GM19239 (cell line): ENCODE measurements around the gene HS3ST4.

ENCODE experiments used
- DNase-seq: peaks from one replicate; pipeline ENCODE4 v3.0.0; 2011; ENCODE audit warnings: low spot score; ENCODE audit not compliant: insufficient read length
- FAIRE-seq: peaks from 2 replicates; lab custom pipeline; 2011; peaks lifted over from hg19 to GRCh38; lab: Jason Lieb, UNC

HS3ST4 gene

DNA sequence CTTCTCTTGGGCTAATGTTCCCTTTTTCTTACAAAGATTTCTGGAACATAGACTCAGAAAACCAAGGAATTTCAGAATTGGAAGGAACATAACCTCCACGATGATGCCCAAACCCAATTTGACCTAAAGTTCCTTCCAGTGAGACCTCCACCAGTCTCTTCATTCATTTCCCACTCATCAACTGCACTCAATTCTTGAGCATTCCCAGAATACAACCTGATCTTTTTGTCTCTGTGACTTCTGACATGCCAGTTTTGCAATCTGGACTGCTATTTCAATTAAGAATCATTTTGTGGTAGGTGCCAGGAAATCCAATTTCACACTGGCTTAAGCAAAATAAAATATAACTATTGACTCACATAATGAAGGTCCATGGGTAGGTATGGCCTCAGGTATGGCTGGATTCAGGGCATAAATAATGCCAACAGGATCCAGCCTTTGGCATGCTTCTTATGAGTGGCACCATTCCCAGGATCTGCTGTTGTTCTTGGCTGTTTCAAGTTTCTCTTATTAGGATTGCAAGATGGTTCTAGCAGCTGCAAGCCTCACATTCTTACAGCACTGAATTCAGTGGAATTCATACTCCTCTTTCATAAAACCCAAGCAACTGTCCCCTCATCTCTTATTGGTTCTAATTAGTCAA lies 184.3 kb downstream of the HS3ST4 start:
- DNase-seq (no peak), FAIRE-seq (no peak)

GRCh38 chr16:25877103-25877502 lies 185.3 kb downstream of the HS3ST4 start:
- no peak for DNase-seq
- no peak for FAIRE-seq

GRCh38 chr16:25886598-25886997 lies 194.8 kb downstream of the HS3ST4 start:
- no peak for DNase-seq
- FAIRE-seq = no peak

DNA sequence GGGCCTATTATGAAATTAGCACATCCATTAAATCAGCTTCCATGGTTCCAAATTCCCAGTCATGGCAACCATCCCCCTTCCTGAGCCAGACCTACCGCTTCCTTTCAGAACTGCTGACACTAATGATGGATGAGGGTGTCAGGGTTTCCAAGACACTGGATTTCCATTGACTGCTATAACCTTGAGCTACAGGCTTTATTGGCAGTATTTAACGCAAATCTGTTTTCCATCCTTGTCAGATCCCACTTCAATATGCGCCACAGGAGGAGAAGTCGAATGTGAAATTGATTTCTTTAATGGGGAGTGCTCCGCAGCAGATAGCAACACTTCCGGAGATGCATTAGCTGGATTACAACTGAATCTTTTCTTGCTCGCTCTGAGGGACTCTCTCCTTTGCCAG lies 197.1 kb downstream of the HS3ST4 start:
- DNase-seq (no peak), FAIRE-seq (no peak)

GRCh38 chr16:25893332-25893731 lies 201.6 kb downstream of the HS3ST4 start:
- DNase-seq (no peak), FAIRE-seq (no peak)

DNA sequence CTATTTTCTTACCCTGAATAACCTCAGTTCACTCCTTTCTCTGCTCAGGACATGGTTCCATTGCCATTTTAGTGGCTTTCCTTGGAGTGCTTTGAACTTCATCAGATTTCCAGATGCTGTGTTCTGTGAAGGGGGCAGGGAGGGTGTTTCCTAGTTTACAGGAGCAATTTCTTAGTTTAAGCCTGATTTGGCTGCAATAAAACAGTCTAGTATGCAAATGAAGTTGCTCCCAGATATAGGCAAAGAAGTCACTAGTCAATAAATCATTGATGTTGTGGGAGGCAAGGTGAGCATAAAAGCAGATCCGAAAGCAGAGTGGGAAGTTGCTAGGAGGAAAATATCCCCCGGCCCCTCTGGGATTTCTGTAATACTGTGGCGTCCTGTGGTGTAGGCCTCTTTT lies 202.3 kb downstream of the HS3ST4 start:
- DNase-seq = no peak
- no peak for FAIRE-seq

DNA sequence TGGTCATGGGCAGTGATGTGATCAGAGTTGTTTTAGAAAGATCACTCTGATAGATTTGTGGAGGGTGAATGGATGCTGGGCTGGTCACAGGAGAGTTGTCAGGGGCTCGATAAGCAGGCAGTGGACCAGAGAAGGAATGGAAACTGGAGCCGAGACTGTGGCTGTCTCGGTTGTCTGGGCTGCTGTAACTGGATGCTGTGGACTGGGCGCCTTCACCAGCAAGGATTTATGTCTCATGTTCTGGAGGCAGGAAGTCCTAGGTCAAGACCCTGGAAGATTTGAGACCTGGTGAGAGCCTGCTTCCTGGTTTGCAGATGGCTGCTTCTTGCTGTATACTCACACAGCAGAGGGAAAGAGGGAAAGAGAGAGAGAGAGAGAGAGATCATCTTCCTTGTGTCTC lies 203.6 kb downstream of the HS3ST4 start:
- FAIRE-seq (no peak), DNase-seq (no peak)

DNA sequence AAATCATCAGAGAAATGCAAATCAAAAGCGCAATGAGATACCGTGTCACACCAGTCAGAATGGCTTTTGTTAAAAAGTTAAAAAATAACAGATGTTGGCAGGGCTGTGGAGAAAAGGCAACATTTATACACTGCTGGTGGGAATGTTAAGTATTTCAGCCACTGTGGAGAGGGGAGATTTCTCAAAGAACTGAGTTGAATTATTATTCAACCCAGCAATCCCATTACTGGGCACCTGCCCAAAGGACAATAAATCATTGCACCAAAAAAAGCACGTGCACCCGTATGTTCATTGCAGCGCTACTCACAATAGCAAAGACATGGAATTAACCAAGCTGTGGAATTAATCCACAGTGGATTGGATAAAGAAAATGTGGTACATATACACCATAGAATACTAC lies 204.7 kb downstream of the HS3ST4 start:
- FAIRE-seq = no peak
- DNase-seq = no peak

GRCh38 chr16:25897702-25898101 lies 205.9 kb downstream of the HS3ST4 start:
- no peak for FAIRE-seq
- DNase-seq = no peak

DNA sequence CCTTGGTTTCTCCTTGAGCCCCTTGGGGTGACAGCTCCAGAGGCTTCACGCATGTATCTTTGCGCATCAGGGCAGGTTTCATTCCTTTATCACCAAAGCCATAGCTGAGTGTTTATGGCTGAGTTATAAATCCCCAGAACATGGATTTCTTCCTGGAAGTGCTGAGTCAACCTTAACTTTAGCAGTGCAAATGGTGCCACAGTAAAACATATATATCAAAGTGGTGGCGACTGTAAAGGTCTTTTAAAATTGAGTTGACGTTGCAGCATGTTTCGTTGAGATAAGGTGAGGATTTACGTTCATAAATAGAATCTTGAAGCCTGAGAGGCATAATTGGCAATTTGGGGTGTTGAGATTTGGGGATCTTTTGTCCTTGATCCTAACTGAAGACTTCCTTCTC lies 214.1 kb downstream of the HS3ST4 start:
- no peak for FAIRE-seq
- no peak for DNase-seq

DNA sequence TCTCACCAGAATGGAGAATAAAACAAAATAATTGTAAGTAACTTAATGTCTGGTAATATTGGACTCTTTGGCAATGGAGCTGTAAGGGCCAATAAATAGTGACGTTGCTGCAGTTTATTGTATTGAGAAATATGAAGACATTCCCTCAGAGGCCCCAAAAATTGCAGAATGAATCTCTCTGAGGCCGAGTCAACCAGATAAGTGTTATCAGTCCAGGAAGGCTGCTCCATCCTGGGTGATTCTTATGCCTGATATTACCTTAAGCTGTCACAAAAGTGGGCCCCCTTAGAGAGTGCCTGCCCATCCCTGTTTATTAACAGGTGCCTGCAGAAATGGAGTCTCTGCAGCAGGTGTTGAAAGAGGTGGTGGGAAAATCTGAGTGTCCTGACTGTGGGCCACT lies 219.2 kb downstream of the HS3ST4 start:
- no peak for DNase-seq
- no peak for FAIRE-seq

- DNase-seq = no peak
- FAIRE-seq = no peak
Measured at GRCh38 chr16:25912321-25912720, 220.6 kb downstream of the HS3ST4 start.

DNA sequence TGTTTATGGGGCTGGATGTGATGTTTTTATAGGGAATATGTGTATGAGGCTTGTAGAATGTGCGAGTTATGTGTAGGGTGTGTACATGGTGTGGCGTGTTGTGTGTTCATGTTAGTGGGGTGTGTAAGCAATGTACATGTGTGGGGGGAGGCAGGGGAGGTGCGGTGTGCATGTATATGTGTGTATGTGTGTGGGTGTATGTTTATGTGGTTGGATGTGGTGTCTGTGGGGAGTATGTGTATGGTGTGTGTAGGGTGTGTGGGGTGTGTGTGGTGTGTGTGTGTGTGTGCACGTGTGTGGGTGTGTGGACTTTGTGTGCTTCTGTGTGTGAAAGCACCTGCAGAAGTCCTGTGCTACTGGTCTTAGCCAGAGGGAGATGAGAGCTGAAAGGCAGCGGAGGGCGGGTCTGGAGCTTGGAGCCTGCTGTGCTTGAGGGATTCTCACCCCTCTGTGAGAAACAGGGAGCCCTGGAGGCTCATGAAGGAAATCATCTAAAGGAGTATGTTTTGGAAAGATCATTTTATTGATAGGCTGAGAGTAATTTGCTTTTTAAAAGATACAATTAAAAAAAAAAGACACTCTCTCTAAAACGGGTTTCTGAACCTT lies 222.7 kb downstream of the HS3ST4 start:
- DNase-seq (no peak), FAIRE-seq (no peak)

DNA sequence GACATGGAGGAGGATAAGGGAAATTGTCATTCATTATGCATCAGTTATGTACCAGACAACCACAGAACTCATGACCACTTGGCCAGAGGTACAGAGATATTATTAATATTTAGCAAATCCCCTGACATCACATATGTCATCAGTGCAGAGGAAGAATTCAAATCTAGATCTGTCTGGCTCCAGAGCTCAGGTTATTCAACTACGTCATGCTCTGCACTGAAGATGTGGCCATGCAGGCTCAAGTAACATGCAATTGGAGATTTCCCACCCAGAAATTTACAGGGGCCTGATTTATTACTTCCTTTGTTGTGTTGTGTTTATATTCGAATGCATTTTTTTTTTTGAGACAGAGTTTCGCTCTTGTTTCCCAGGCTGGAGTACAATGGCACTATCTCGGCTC lies 224.3 kb downstream of the HS3ST4 start:
- FAIRE-seq (no peak), DNase-seq (no peak)

- FAIRE-seq (no peak), DNase-seq (no peak)
Measured at GRCh38 chr16:25922438-25922837, 230.7 kb downstream of the HS3ST4 start.

- FAIRE-seq (no peak), DNase-seq (no peak)
Measured at GRCh38 chr16:25925421-25925820, 233.7 kb downstream of the HS3ST4 start.

GRCh38 chr16:25931473-25932035 lies 239.8 kb downstream of the HS3ST4 start:
- FAIRE-seq (no peak), DNase-seq (no peak)

DNA sequence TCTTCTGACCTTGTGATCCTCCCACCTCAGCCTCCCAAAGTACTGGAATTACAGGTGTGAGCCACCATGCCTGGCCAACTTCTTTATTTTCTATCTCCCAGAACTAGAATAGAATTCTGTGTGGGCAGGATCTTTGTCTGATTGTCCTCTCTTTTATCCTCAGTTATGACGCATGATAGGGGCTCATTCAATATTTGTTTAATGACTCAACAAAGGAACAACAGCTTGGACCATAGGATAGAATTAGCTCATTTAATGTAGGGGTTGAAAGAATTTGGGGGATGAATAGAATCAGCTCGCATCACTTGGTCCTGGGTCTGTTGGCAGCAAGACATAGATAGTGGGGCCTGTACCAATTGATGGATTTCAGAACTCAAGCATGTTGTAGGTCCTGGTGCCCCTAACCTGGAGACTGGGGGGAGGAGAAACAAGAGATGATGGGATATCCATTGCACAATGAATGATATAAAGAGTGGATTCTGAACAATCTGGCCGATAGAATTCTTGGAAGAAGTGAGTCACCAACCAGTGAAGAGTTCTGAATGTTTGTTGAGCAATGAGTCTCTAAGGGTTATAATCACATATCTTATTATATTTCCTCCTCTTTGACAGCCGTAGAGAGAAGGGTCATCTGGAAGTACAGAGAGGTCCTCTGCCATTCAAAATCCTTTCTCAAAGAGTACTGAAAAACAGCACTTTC lies 250.2 kb downstream of the HS3ST4 start:
- DNase-seq = no peak
- no peak for FAIRE-seq

DNA sequence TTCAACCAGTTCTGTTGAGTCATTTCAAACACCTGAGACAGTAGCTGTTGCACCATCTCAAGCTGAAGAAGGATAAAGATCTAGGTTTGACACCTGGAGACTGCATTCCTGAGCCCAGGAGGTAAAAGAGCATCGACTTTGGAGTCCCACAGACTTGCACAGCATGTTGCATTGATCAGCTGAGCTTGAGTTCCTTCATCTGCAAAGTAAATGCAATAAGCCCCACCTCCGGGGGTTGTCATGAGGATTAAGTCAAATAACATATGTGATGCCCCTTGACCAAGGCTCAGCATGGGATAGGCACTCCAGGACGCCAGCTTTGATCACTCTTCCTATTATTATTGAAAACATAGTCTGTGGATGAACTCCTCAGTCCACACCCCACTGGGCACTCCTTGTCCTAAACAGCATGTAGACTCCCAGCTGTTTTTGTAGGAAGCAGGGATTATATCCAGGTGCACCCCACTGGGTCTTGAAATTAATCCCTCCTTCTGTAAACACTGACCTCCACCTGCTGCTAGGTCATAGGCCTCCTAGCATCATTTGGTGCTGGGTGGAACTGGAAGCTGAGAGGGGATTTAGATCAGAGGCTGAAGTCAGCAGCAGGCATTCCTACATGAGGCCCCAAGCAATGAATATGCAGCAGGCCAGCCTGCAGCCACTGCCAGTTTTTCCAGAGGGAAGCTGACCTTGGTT lies 259.0 kb downstream of the HS3ST4 start:
- DNase-seq (no peak), FAIRE-seq (no peak)

DNA sequence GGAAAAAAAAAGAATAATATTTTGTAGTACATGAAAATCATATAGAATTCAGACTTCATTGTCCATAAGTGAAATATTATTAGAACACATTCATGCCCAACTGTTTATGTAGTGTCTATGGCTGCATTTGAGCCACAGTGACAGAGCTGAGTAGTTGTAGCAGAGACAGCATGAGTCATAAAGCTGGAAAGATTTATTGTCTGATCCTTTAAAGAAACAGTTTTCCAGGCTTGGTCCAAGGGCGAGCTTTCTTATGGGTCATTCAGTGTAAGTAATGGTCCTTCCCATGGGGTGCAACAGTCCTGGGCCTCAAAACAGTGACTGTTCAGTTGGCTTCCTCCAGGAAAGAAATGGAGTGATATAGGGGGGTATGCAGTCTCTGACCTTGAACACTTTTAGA lies 260.2 kb downstream of the HS3ST4 start:
- no peak for FAIRE-seq
- DNase-seq = no peak

DNA sequence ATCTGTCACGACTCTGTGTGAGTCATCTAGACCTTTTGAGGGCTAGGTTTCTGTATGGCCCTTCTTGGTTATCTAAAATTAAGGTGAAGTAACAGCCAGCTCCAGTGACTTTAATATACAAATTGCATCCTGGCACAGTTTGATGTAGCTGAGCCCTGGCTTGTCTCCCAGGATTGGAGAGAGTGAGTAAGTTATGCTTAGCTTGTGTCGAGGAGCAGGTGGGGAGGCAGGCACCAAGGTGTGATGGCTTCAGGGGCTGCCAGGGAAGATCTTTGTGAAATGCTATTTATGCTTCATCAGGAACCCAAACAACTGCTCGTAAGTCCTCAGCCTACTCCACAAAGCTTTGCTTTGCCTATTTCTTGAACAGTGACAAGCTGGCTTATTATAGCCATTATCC lies 261.2 kb downstream of the HS3ST4 start:
- no peak for DNase-seq
- no peak for FAIRE-seq
